ENCODE results near the gene SUPT3H. TPM values are rescaled to one million over a fixed set of nuclear protein-coding genes. Genes with fewer than 3 reads are reported as not detected.

SUPT3H gene
- total RNA-seq, 4 donors from 2014 or later: 1.6 to 5.6 (median 3.8) TPM

- 84 to 93% methylated on average over 2 of the region's 2 CpGs for WGBS, 2 donors
- no peak for DNase-seq (ENCODE audit: low spot score in 2 of 2)
- H3K4me3 ChIP-seq (ENCODE audit: low read depth, poor library complexity, severe bottlenecking): no peak overlapping the region
- TF ChIP-seq POLR2A (IDR thresholded peaks at IDR 0.05): no peak
- TF ChIP-seq CTCF (IDR thresholded peaks at IDR 0.05): no peak
- intact Hi-C loops (cut with DNase I; ENCODE audit: low total_unique reads): no loop called here
Measured at GRCh38 chr6:44951253-44951747, 426.4 kb downstream of the SUPT3H start.

GRCh38 chr6:44949596-44950201 is 428.0 kb downstream of the SUPT3H start:
- TF ChIP-seq CTCF (IDR thresholded peaks at IDR 0.05): no peak
- no peak for TF ChIP-seq POLR2A (IDR thresholded peaks at IDR 0.05)
- no peak for DNase-seq (ENCODE audit: low spot score in 2 of 2)
- H3K4me3 ChIP-seq (ENCODE audit: low read depth, poor library complexity, severe bottlenecking): no peak overlapping the region
- intact Hi-C loops (cut with DNase I; ENCODE audit: low total_unique reads): no loop called here

- intact Hi-C loops (cut with DNase I; ENCODE audit: low total_unique reads): no loop called here
- no peak overlapping the region for H3K4me3 ChIP-seq (ENCODE audit: low read depth, poor library complexity, severe bottlenecking)
- DNase-seq (ENCODE audit: low spot score in 2 of 2): no peak
- TF ChIP-seq CTCF (IDR thresholded peaks at IDR 0.05) (no peak), POLR2A (IDR thresholded peaks at IDR 0.05) (no peak)
- 87 to 95% methylated on average over 3 of the region's 3 CpGs for WGBS, 2 donors
Measured at GRCh38 chr6:44943541-44943940, 434.2 kb downstream of the SUPT3H start.

DNA sequence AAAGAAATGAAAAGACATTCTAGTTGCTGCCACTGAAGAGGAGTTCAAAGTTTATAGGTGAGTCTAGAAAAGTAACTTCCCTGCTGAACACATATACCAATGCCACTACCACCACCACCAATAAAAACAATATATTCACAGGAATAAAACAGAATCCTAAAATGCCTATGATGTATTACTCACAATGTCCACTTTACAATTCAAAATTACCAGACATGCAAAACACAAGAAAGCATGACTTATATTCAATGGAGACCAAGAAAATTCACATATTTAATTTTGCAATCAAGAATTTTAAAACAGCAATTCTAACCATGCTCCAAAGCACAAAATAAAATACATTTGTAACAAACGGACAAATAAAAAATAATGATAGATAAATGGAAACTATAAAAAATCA is 434.9 kb downstream of the SUPT3H start:
- 97 to 100% methylated on average over 1 of the region's 1 CpG for WGBS, 2 donors
- no peak overlapping the region for H3K4me3 ChIP-seq (ENCODE audit: low read depth, poor library complexity, severe bottlenecking)
- intact Hi-C loops (cut with DNase I; ENCODE audit: low total_unique reads): no loop called here
- DNase-seq (ENCODE audit: low spot score in 2 of 2): no peak
- TF ChIP-seq CTCF (IDR thresholded peaks at IDR 0.05) (no peak), POLR2A (IDR thresholded peaks at IDR 0.05) (no peak)

GRCh38 chr6:44942201-44942600 is 435.5 kb downstream of the SUPT3H start:
- 71 to 73% methylated on average over 6 of the region's 6 CpGs for WGBS, 2 donors
- no peak for DNase-seq (ENCODE audit: low spot score in 2 of 2)
- TF ChIP-seq CTCF (IDR thresholded peaks at IDR 0.05) (no peak), POLR2A (IDR thresholded peaks at IDR 0.05) (no peak)
- intact Hi-C loops (cut with DNase I; ENCODE audit: low total_unique reads): no loop called here
- no peak overlapping the region for H3K4me3 ChIP-seq (ENCODE audit: low read depth, poor library complexity, severe bottlenecking)

- no peak for TF ChIP-seq CTCF (IDR thresholded peaks at IDR 0.05)
- TF ChIP-seq POLR2A (IDR thresholded peaks at IDR 0.05): no peak
- H3K4me3 ChIP-seq (ENCODE audit: low read depth, poor library complexity, severe bottlenecking): no peak overlapping the region
- DNase-seq (ENCODE audit: low spot score in 2 of 2): no peak
- 29 to 97% methylated on average over 1 of the region's 1 CpG for WGBS, 2 donors
- intact Hi-C loops (cut with DNase I; ENCODE audit: low total_unique reads): no loop called here
Measured at GRCh38 chr6:44940367-44940766, 437.4 kb downstream of the SUPT3H start.

Measured in lower leg skin (tissue), 4 donors.